ENCODE results near the gene GEMIN8. TPM values are rescaled to one million over a fixed set of nuclear protein-coding genes. Genes with fewer than 3 reads are reported as not detected.

Gene GEMIN8
- total RNA-seq, 1 donor from 2014 or later, result 16.6 TPM

GRCh38 chrX:14064626-14065432, 35.1 kb upstream of the GEMIN8 start:
- Mint-ChIP-seq H3K27me3 (ENCODE audit: low read depth) (no peaks in the 10 kb centered on the region), H3K27ac (peak overlapping the region; percentile 71), H3K4me3 (no peak overlapping the region), H3K4me1 (peaks cover 5% of the 10 kb centered on the region), H3K36me3 (no peaks in the 10 kb centered on the region), H3K9me3 (peaks cover 20% of the 10 kb centered on the region)
- DNase-seq (ENCODE audit: low spot score in 2 of 2, unreplicated experiment in 2 of 2), result no peak
- no peak for TF ChIP-seq CTCF (IDR thresholded peaks at IDR 0.05; ENCODE audit: unreplicated experiment)

- peaks cover 24% of the 10 kb centered on the region for H3K9me3 Mint-ChIP-seq
- no peak overlapping the region for H3K4me3 Mint-ChIP-seq
- H3K36me3 Mint-ChIP-seq, result no peaks in the 10 kb centered on the region
- no peak for DNase-seq (ENCODE audit: low spot score in 2 of 2, unreplicated experiment in 2 of 2)
- peaks cover 5% of the 10 kb centered on the region for H3K4me1 Mint-ChIP-seq
- no peak overlapping the region for H3K27ac Mint-ChIP-seq
- no peak for TF ChIP-seq CTCF (IDR thresholded peaks at IDR 0.05; ENCODE audit: unreplicated experiment)
- H3K27me3 Mint-ChIP-seq (ENCODE audit: low read depth), result no peaks in the 10 kb centered on the region
These were observed 32.8 kb upstream of the GEMIN8 start for GRCh38 chrX:14062524-14062923.

- H3K9me3 Mint-ChIP-seq, result peaks cover 43% of the 10 kb centered on the region
- no peak for DNase-seq (ENCODE audit: low spot score in 2 of 2, unreplicated experiment in 2 of 2)
- no peaks in the 10 kb centered on the region for H3K27me3 Mint-ChIP-seq (ENCODE audit: low read depth)
- TF ChIP-seq CTCF (IDR thresholded peaks at IDR 0.05; ENCODE audit: unreplicated experiment), result no peak
- no peaks in the 10 kb centered on the region for H3K4me1 Mint-ChIP-seq
- H3K27ac Mint-ChIP-seq, result no peak overlapping the region
- no peaks in the 10 kb centered on the region for H3K36me3 Mint-ChIP-seq
- no peak overlapping the region for H3K4me3 Mint-ChIP-seq
These were observed 26.5 kb upstream of the GEMIN8 start for GRCh38 chrX:14056206-14056605.

DNA sequence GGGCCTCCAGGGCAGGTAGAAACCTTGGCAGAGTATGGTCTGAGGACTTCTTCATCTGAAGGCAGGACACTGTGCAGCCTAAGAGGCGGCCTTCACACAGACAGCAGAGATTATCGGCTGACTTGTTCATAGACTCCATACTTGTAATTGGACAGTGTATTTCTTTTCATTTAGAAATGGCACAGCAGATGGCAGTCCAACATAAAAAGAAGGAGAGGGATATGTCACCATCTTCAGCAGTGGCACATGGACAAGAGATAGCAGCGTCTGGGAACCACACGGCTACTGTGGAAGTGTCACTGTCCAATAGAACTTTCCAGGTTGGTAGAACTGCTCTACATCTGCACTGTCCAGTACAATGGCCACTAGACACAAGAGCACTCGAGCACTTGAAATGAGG, 21.7 kb upstream of the GEMIN8 start:
- Mint-ChIP-seq H3K9me3 (peaks cover 39% of the 10 kb centered on the region), H3K27ac (no peak overlapping the region), H3K4me3 (no peak overlapping the region), H3K4me1 (no peaks in the 10 kb centered on the region), H3K27me3 (ENCODE audit: low read depth) (no peaks in the 10 kb centered on the region), H3K36me3 (no peaks in the 10 kb centered on the region)
- TF ChIP-seq CTCF (IDR thresholded peaks at IDR 0.05; ENCODE audit: unreplicated experiment), result no peak
- no peak for DNase-seq (ENCODE audit: low spot score in 2 of 2, unreplicated experiment in 2 of 2)

GRCh38 chrX:14050709-14051108, 21.0 kb upstream of the GEMIN8 start:
- DNase-seq (ENCODE audit: low spot score in 2 of 2, unreplicated experiment in 2 of 2), result no peak
- H3K36me3 Mint-ChIP-seq, result no peaks in the 10 kb centered on the region
- peaks cover 31% of the 10 kb centered on the region for H3K9me3 Mint-ChIP-seq
- TF ChIP-seq CTCF (IDR thresholded peaks at IDR 0.05; ENCODE audit: unreplicated experiment), result no peak
- no peak overlapping the region for H3K27ac Mint-ChIP-seq
- H3K27me3 Mint-ChIP-seq (ENCODE audit: low read depth), result no peaks in the 10 kb centered on the region
- H3K4me1 Mint-ChIP-seq, result no peaks in the 10 kb centered on the region
- H3K4me3 Mint-ChIP-seq, result no peak overlapping the region

Data from mesothelial cell of epicardium (in vitro differentiated cells).